Posterior vena cava (tissue), 2 donors: Measurements from ENCODE around the gene PTPRU. TPM values are rescaled to one million over a fixed set of nuclear protein-coding genes. Genes with fewer than 3 reads are reported as not detected.
"Not testable (repeated sequence)": the region's sequence is repeated elsewhere in the genome, so short reads cannot be mapped to it uniquely, and the experiment has no call there.

ENCODE experiments used
- DNase-seq: peaks from one replicate; pipeline ENCODE4 v3.0.0-alpha.2; 2020; ENCODE audit warnings: low spot score
- intact Hi-C, 2 donors: fragments of 100-400 bp; cut with DNase I; formaldehyde crosslinking; loops; one replicate each; pipeline versions ENCODE4 v1.14.1 to v1.14.2; 2022 to 2023
- total RNA-seq, 2 donors: library from RNA; stranded (reverse); fragmentation: NEBNext Ultra II Directional; extraction: Animal tissue kit (Norgen Biotek cat#: 25700); gene quantifications; one replicate each; pipeline ENCODE4 v1.2.1, GENCODE V29; 2021
- donor health status: DM: yes; HTN: yes; CAD: no.
- donor health status: DM: yes; HTN: yes; CAD: no.

PTPRU gene
- total RNA-seq, 2 donors from 2014 or later = 12.3 to 16.5 TPM

- no peak for DNase-seq
- intact Hi-C loops = no loop called here
These were observed 44.2 kb downstream of the PTPRU start for GRCh38 chr1:29280409-29281131.

DNA sequence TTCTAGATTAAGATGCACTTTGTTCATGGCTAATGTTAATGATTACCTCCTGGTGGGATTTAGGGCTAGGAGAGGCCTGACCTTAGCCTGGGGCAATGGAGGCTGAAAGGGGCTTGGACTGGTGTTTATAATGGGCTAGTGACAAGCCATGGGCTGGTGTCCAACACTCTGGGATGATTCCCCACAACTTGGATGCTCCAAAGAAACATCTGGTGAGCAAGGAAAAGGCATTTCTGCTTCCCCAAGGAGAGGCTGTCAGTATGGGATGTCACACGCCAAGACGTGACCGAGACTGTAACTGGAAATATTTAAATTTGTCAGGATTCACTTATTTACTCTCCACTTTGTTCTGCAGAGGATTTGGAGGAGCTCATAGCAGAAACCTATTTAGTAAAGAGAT, 45.2 kb downstream of the PTPRU start:
- DNase-seq = no peak
- intact Hi-C loops = no loop called here

GRCh38 chr1:29282135-29282923, 46.0 kb downstream of the PTPRU start:
- intact Hi-C loops = no loop called here
- DNase-seq = no peak

- no peak for DNase-seq
- intact Hi-C loops = no loop called here
These were observed 46.8 kb downstream of the PTPRU start for GRCh38 chr1:29282924-29283803.

- intact Hi-C loops = no loop called here
- no peak for DNase-seq
These were observed 47.5 kb downstream of the PTPRU start for GRCh38 chr1:29283804-29284195.

- intact Hi-C loops = no loop called here
- DNase-seq = no peak
These were observed 48.1 kb downstream of the PTPRU start for GRCh38 chr1:29284286-29284960.

GRCh38 chr1:29284961-29285560, 48.7 kb downstream of the PTPRU start:
- intact Hi-C loops = no loop called here
- no peak for DNase-seq

GRCh38 chr1:29285771-29286170, 49.4 kb downstream of the PTPRU start:
- intact Hi-C loops = no loop called here
- no peak for DNase-seq

DNA sequence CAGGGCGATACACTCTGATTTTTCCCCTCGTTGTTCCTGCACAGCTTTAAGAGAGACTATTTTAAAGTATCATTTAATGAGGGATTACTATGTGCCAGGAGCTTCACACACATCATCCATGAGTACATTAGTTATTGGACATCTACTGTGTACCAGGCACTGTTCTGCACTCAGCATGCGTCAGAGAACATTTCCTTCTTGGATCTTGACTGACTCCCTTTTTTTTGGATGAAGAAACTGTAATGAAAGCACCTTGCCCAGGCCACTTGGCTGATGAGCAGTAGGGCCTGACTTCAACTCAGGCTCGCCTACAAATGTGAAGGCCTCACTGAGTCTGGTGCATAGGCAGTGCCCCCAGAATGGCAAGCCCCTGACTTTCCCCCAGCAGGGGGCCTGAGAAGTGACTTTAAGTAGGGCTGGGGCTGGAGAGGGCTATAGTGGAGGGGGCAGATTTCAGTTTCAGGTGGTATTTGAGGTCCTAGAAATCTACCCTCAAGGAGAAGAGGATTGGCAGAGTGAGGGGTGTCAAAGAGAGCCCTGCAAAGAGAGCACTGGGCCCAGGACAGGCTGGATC, 50.0 kb downstream of the PTPRU start:
- intact Hi-C loops = no loop called here
- DNase-seq = no peak

- DNase-seq = no peak
These were observed 53.2 kb downstream of the PTPRU start for GRCh38 chr1:29289493-29289892.

GRCh38 chr1:29290414-29290985, 54.2 kb downstream of the PTPRU start:
- intact Hi-C loops = no loop called here
- DNase-seq = no peak

More at GRCh38 chr1:29289493-29289892, 53.2 kb downstream of the PTPRU start:
- intact Hi-C loops = no loop called here

- intact Hi-C loops = no loop called here
- no peak for DNase-seq
These were observed 55.4 kb downstream of the PTPRU start for GRCh38 chr1:29291756-29292155.

DNA sequence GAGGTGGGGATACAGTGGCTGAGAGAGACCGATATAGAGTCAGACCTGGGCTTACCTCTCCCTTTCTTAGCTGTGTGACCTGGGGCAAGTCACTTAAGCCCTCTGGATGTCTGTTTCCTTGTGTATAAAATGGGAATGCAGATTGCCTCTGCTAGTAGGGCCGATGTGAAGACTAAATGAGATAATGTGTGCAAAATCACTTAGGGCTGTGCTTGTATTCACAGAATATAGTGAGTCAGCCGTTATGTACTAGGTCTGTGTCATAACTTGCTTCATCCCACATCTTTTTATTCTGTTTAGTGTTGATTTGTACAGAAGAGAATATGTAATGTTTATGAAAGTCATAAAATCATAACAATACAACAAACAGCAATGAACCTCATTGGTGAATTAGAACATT, 56.0 kb downstream of the PTPRU start:
- intact Hi-C loops = no loop called here

DNA sequence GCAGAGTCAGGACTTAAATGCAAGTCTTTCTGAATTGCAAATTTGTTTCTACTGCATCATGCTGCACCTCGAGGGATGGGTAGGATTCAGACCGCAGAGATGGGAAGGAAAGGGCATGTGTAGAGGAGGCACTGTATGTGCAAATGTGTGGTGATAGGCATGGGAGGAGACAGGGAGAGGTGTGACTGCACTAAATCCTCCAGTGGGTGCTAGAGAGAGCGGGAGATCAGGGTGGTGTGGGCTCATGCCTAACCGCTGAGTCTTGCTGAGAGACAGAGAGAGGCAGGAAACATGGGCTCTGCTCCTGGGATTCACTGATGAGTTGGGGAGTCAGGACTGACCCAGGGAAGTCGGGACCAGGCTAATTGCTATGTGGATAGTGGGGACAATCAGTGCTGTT, 61.1 kb downstream of the PTPRU start:
- intact Hi-C loops = loop anchor here in 1 of 2 donors (5.0 kb wide), 1 partner anchor 555 kb away; no protein-coding TSS in a partner anchor

More for the DNA sequence above, 56.0 kb downstream of the PTPRU start:
- no peak for DNase-seq

GRCh38 chr1:29298246-29298645, 61.9 kb downstream of the PTPRU start:
- intact Hi-C loops = loop anchor here in 1 of 2 donors (5.0 kb wide), 1 partner anchor 556 kb away; no protein-coding TSS in a partner anchor
- peak; percentile 30 for DNase-seq

More for the DNA sequence above, 61.1 kb downstream of the PTPRU start:
- DNase-seq = peak; percentile 5

DNA sequence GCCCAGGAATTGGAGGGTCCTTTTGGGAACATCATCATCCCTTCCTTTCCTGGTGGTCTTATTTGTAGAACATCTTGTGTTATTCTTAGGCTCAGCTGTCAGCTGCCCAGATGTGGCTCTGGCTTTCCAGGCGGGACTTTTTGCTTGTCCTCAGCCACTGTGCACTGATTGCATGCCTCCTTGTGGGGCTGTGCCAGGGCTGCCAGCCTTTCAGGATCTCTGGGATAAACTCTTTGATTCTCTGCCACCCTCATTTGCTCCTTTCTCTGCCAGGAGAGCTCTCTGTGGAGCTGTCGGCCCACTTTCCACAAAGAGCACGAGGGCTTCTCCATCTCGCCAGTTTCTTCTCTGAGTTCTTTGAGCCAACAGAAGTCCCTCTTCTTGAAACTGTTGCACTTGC, 63.1 kb downstream of the PTPRU start:
- intact Hi-C loops = loop anchor here in 1 of 2 donors (5.0 kb wide), 1 partner anchor 557 kb away; no protein-coding TSS in a partner anchor
- DNase-seq = peak; percentile 15

- DNase-seq = not testable (repeated sequence)
These were observed 65.4 kb downstream of the PTPRU start for GRCh38 chr1:29301732-29302131.

More at GRCh38 chr1:29301732-29302131, 65.4 kb downstream of the PTPRU start:
- intact Hi-C loops = not testable (repeated sequence)
